CD14-positive monocyte (primary cell): Measurements from ENCODE around the gene STARD7. TPM values are rescaled to one million over a fixed set of nuclear protein-coding genes. Genes with fewer than 3 reads are reported as not detected.

Experiments
- DNase-seq, 3 donors: peaks; one replicate each; pipeline ENCODE4 v3.0.0-alpha.2; 2011 to 2022
- H2AFZ ChIP-seq: 2 replicates; pipeline ENCODE4 v1.6.0; 2012; ENCODE audit warnings: mild to moderate bottlenecking, low read depth, low read length, inconsistent platforms; ENCODE audit not compliant: insufficient read depth, poor library complexity, severe bottlenecking
- H3K27ac ChIP-seq, 2 donors: 1 replicate in 1 of 2; 2 replicates in 1 of 2; pipeline ENCODE4 v1.5.1; 2012 to 2013; ENCODE audit warnings: low read length in 2 of 2, control low read depth in 1 of 2, inconsistent platforms in 1 of 2, low read depth in 1 of 2, mild to moderate bottlenecking in 1 of 2
- H3K27me3 ChIP-seq, 2 donors: one replicate each; pipeline versions ENCODE4 v1.6.0 to v1.6.1; 2011 to 2013; ENCODE audit warnings: low read length in 2 of 2; ENCODE audit not compliant: control insufficient read depth in 2 of 2, insufficient read depth in 2 of 2
- H3K36me3 ChIP-seq, 2 donors: replicated peaks in 1 of 2; 1 replicate in 1 of 2; 2 replicates in 1 of 2; pipeline versions ENCODE4 v1.5.1 to v1.6.1; 2012 to 2013; ENCODE audit warnings: low read length in 2 of 2, control low read depth in 1 of 2, inconsistent platforms in 1 of 2, mild to moderate bottlenecking in 1 of 2; ENCODE audit not compliant: insufficient read depth in 2 of 2, control insufficient read depth in 1 of 2
- H3K4me1 ChIP-seq, 2 donors: 1 replicate in 1 of 2; 2 replicates in 1 of 2; pipeline versions ENCODE4 v1.5.1 to v1.6.1; 2012 to 2013; ENCODE audit warnings: low read length in 2 of 2, control low read depth in 1 of 2, inconsistent platforms in 1 of 2, mild to moderate bottlenecking in 1 of 2, moderate library complexity in 1 of 2; ENCODE audit not compliant: insufficient read depth in 2 of 2, control insufficient read depth in 1 of 2
- H3K4me2 ChIP-seq: replicated peaks from 2 replicates; pipeline ENCODE3; 2012; ENCODE audit warnings: low read length, moderate library complexity, mild to moderate bottlenecking; ENCODE audit not compliant: poor library complexity, severe bottlenecking; ENCODE audit errors: extremely low read depth
- H3K4me3 ChIP-seq, 3 experiments: fragments of 200-600 bp in 1 of 3; sonication (generic) in 1 of 3; replicated peaks in 1 of 3; 1 replicate in 2 of 3; 2 replicates in 1 of 3; pipeline ENCODE4 v1.5.1; 2011 to 2013; ENCODE audit warnings: low read length in 3 of 3, mild to moderate bottlenecking in 3 of 3, control low read depth in 2 of 3, low read depth in 2 of 3, inconsistent platforms in 1 of 3, moderate library complexity in 1 of 3
- H3K79me2 ChIP-seq: 2 replicates; pipeline ENCODE4 v1.6.0; 2012; ENCODE audit warnings: mild to moderate bottlenecking, control low read depth, inconsistent platforms, low read length, moderate library complexity; ENCODE audit not compliant: insufficient read depth
- H3K9ac ChIP-seq: 2 replicates; pipeline ENCODE4 v1.6.0; 2017; ENCODE audit warnings: low read length, mild to moderate bottlenecking; ENCODE audit not compliant: insufficient read depth, poor library complexity, severe bottlenecking
- H3K9me3 ChIP-seq, 2 donors: replicated peaks in 1 of 2; 1 replicate in 1 of 2; 2 replicates in 1 of 2; pipeline versions ENCODE4 v1.5.1 to v1.6.1; 2012 to 2013; ENCODE audit warnings: low read length in 2 of 2, control low read depth in 1 of 2; ENCODE audit not compliant: control insufficient read depth in 1 of 2, insufficient read depth in 1 of 2
- H4K20me1 ChIP-seq: 2 replicates; pipeline ENCODE4 v1.6.0; 2012; ENCODE audit warnings: mild to moderate bottlenecking, low read length, control low read depth, moderate library complexity; ENCODE audit not compliant: insufficient read depth
- H3K27ac Mint-ChIP-seq, 7 donors: one replicate each; pipeline ENCODE4 v1.8.0; 2020; ENCODE audit warnings: mild to moderate bottlenecking in 7 of 7, mixed read lengths in 7 of 7, moderate library complexity in 6 of 7, inconsistent platforms in 2 of 7
- H3K27me3 Mint-ChIP-seq, 3 donors: one replicate each; pipeline ENCODE4 v1.8.0; 2021 to 2022; ENCODE audit warnings: low read depth in 3 of 3, mild to moderate bottlenecking in 3 of 3, mixed read lengths in 3 of 3, moderate library complexity in 3 of 3, inconsistent platforms in 1 of 3
- H3K36me3 Mint-ChIP-seq, 2 donors: one replicate each; pipeline ENCODE4 v1.8.0; 2020; ENCODE audit warnings: mixed read lengths in 2 of 2, inconsistent platforms in 1 of 2, mild to moderate bottlenecking in 1 of 2
- H3K4me1 Mint-ChIP-seq: one replicate; pipeline ENCODE4 v1.8.0; 2020; ENCODE audit warnings: mild to moderate bottlenecking, mixed read lengths
- H3K4me3 Mint-ChIP-seq, 2 donors: one replicate each; pipeline ENCODE4 v1.8.0; 2020; ENCODE audit warnings: mild to moderate bottlenecking in 2 of 2, mixed read lengths in 2 of 2, moderate library complexity in 1 of 2
- H3K9me3 Mint-ChIP-seq, 7 donors: one replicate each; pipeline ENCODE4 v1.8.0; 2020 to 2022; ENCODE audit warnings: mixed read lengths in 7 of 7, mild to moderate bottlenecking in 6 of 7, moderate library complexity in 6 of 7, inconsistent platforms in 2 of 7
- CTCF ChIP-seq: fragments of 200-600 bp; IDR thresholded peaks from one replicate; pipeline ENCODE4 v1.8.0; 2022; ENCODE audit warnings: antibody characterized with exemption, mild to moderate bottlenecking
- WGBS: methylation state at CpG from one replicate; pipeline ENCODE4 v1.1.5; 2013; ENCODE audit warnings: missing lambda C conversion rate; ENCODE audit not compliant: insufficient coverage; 5-methylcytosine and 5-hydroxymethylcytosine counted together
- intact Hi-C, 2 donors: fragments of 100-400 bp; cut with micrococcal nuclease; formaldehyde crosslinking; loops; one replicate each; pipeline versions ENCODE4 v1.15.0 to v1.15.1; 2023
- polyA plus RNA-seq, 3 donors: library from polyadenylated mRNA; depleted of rRNA in 1 of 3; unstranded in 2 of 3; stranded (reverse) in 1 of 3; fragments of 300-500 nt in 2 of 3; fragments of >200 nt in 1 of 3; fragmentation: Illumina TruSeq in 2 of 3; gene quantifications; 1 replicate in 2 of 3; 2 replicates in 1 of 3; pipeline ENCODE4 v1.2.3, GENCODE V29; 2012 to 2021

Gene STARD7
- polyA plus RNA-seq, 3 donors = 38.0 to 179 (median 172) TPM

DNA sequence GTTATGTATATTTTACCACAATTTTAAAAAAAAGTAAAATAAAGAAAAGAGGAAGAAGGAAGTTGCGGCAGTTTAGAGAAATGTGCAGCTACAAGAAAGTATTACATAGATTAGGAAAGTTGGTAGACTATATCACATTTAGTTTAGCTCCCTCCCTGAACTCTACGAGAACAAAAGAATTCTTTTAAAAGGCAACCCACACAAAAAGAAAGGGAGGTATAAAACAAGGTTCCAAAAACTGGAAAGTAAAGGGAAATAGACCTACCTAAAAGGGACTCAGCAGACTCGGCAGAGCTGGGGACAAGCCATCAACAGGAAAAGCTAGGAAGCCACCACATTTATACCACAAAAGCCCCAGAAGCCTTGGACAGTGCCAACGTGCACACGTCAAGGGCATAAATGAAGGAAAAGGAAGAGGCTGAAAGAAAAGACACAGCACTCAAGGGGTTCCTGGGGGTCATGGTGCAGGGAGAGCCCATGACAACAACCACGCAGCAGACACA, 48.0 kb upstream of the STARD7 start:
- peaks cover 0 to 4% (median 1%) of the 10 kb centered on the region in 3 donors for H3K27me3 Mint-ChIP-seq
- intact Hi-C loops = no loop called here
- Histone ChIP-seq H3K9me3 (no peaks in the 10 kb centered on the region), H3K36me3 (peaks cover 41 to 65% of the 10 kb centered on the region in 2 donors), H4K20me1 (peaks cover 6% of the 10 kb centered on the region), H3K27ac (peak overlapping the region; percentile 94 to 99), H3K79me2 (peaks cover 88% of the 10 kb centered on the region), H2AFZ (no peak overlapping the region), H3K9ac (peak overlapping the region; percentile 50), H3K4me3 (peak overlapping the region in 2 of 3 experiments; percentile 24 to 67), H3K4me1 (peaks cover 82 to 85% of the 10 kb centered on the region in 2 donors), H3K27me3 (no peaks in the 10 kb centered on the region), H3K4me2 (peak overlapping the region; percentile 64)
- peak overlapping the region; percentile 97 to 100 (median 98) for H3K27ac Mint-ChIP-seq
- H3K36me3 Mint-ChIP-seq = peaks cover 77 to 89% of the 10 kb centered on the region in 2 donors
- no peak for TF ChIP-seq CTCF
- 0% methylated on average over 1 of the region's 6 CpGs for WGBS
- H3K4me1 Mint-ChIP-seq = peaks cover 88% of the 10 kb centered on the region
- no peaks in the 10 kb centered on the region for H3K9me3 Mint-ChIP-seq
- peak in 2 of 3 donors; percentile 42 to 61 for DNase-seq
- peak overlapping the region; percentile 66 to 85 for H3K4me3 Mint-ChIP-seq

- Histone ChIP-seq H3K4me1 (peaks cover 70 to 75% of the 10 kb centered on the region in 2 donors), H3K36me3 (peaks cover 55 to 76% of the 10 kb centered on the region in 2 donors), H3K4me2 (no peak overlapping the region), H3K9me3 (no peaks in the 10 kb centered on the region), H3K79me2 (peaks cover 82% of the 10 kb centered on the region), H3K27ac (peak overlapping the region; percentile 26 to 45), H2AFZ (no peak overlapping the region), H4K20me1 (peaks cover 3% of the 10 kb centered on the region), H3K27me3 (no peaks in the 10 kb centered on the region), H3K4me3 (no peak overlapping the region), H3K9ac (no peak overlapping the region)
- intact Hi-C loops = no loop called here
- Mint-ChIP-seq H3K36me3 (peaks cover 76 to 90% of the 10 kb centered on the region in 2 donors), H3K27ac (peak overlapping the region in 5 of 7 donors; percentile 8 to 77 (median 76)), H3K27me3 (peaks cover 0 to 4% (median 1%) of the 10 kb centered on the region in 3 donors), H3K4me3 (no peak overlapping the region), H3K9me3 (no peaks in the 10 kb centered on the region), H3K4me1 (peaks cover 82% of the 10 kb centered on the region)
- 8% methylated on average over 11 of the region's 11 CpGs for WGBS
- no peak for TF ChIP-seq CTCF
- DNase-seq = no peak
Observed at GRCh38 chr2:96254571-96254970, 45.9 kb upstream of the STARD7 start.
